DMS153 (cell line): Measurements from ENCODE around the gene TSPAN10.

Experiments
- DNase-seq: peaks from one replicate; lab custom pipeline; 2025; lab: John Stamatoyannopoulos, UW

TSPAN10 gene

GRCh38 chr17:81687770-81688541 is 51.0 kb downstream of the TSPAN10 start:
- no peak for DNase-seq

GRCh38 chr17:81688616-81689015 is 51.6 kb downstream of the TSPAN10 start:
- no peak for DNase-seq

GRCh38 chr17:81690066-81690465 is 53.1 kb downstream of the TSPAN10 start:
- no peak for DNase-seq

- no peak for DNase-seq
These were observed 53.6 kb downstream of the TSPAN10 start for GRCh38 chr17:81690549-81690948.

- no peak for DNase-seq
These were observed 54.2 kb downstream of the TSPAN10 start for GRCh38 chr17:81691196-81691595.

- no peak for DNase-seq
These were observed 54.6 kb downstream of the TSPAN10 start for GRCh38 chr17:81691608-81692007.

GRCh38 chr17:81693509-81694210 is 56.7 kb downstream of the TSPAN10 start:
- no peak for DNase-seq

- DNase-seq, result no peak
These were observed 57.8 kb downstream of the TSPAN10 start for GRCh38 chr17:81694810-81695209.

GRCh38 chr17:81695211-81695610 is 58.2 kb downstream of the TSPAN10 start:
- DNase-seq, result no peak

GRCh38 chr17:81695801-81696200 is 58.8 kb downstream of the TSPAN10 start:
- no peak for DNase-seq

GRCh38 chr17:81696218-81696941 is 59.4 kb downstream of the TSPAN10 start:
- DNase-seq, result no peak

- no peak for DNase-seq
These were observed 60.5 kb downstream of the TSPAN10 start for GRCh38 chr17:81697261-81698044.
